ENCODE data around the gene ANAPC16. TPM values are rescaled to one million over a fixed set of nuclear protein-coding genes. Genes with fewer than 3 reads are reported as not detected.
A peak's percentile ranks its signal among the peaks of the same experiment; 100 is the strongest.

ANAPC16 gene
- total and polyA plus RNA-seq, 2 of the 4 experiments (the other 2 are of a cell fraction): 25.2 to 26.3 TPM

DNA sequence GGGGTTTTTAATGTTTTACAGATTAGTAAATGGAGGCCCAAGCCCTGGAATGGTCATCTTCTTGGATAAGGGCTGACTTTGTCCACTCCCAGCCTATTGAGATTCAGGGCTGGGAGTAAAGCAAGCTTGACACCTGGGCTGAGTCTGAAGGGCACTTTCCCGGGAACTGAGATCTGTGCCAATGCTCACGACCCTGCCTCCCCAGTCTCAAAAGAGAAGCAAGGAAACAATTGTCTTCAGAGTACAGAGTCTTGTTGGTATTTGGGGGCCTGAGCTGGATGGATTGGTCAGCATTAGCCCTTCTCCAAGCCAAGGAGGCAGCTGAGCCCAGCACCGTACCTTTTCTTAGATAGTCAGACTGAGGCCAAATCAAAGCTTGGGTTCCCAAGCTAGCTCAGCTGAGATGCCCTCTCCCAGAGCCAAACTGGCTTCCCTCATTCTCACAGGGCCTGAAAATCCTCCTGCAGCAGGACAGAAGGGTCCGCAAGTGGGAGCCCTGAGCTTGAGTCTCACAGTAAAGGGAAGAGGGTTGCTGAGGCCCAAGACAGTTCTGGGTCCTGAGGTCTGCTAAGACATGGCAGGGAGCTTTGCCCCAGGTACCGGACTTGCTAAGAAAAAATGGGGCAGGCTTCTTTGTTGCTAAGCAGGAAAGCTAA is 61.7 kb downstream of the ANAPC16 start:
- no peak overlapping the region for H3K56ac ChIP-seq (ENCODE audit: extremely low read depth, insufficient read depth, low read length)
- peak overlapping the region; percentile 8 for H2AFZ ChIP-seq (replicated peaks; ENCODE audit: low read length, poor library complexity)
- in situ Hi-C loops (cut with MboI; ENCODE audit: low sequenced_read_pairs) (no loop called here), dilution Hi-C loops (cut with HindIII; ENCODE audit: low sequenced_read_pairs, unreplicated experiment) (no loop called here), intact Hi-C loops (cut with micrococcal nuclease) (no loop called here)
- H3K4me2 ChIP-seq (ENCODE audit: low read depth, low read length): no peak overlapping the region
- H4K8ac ChIP-seq (ENCODE audit: low read depth in 2 of 2, low read length in 2 of 2): no peak overlapping the region
- DNase-seq (peak; percentile 29), ATAC-seq (ENCODE audit: low read depth) (no peak)
- H3K4ac ChIP-seq (ENCODE audit: low read depth, low read length): peak overlapping the region; percentile 38
- H3K9me1 ChIP-seq (ENCODE audit: insufficient read depth, low read length): peaks cover 3% of the 10 kb centered on the region; the same call in 1 of the 2 replicates
- peak overlapping the region; percentile 44; the same call in 1 of the 2 replicates for H3K27ac ChIP-seq (ENCODE audit: insufficient read depth, low read length)
- H2AK5ac ChIP-seq (ENCODE audit: low read depth, low read length): peak overlapping the region; percentile 56
- H3K14ac ChIP-seq (replicated peaks; ENCODE audit: low read depth, low read length): no peak overlapping the region
- H3K9ac ChIP-seq (ENCODE audit: low read depth, low read length): no peak overlapping the region
- no peak overlapping the region for H3K18ac ChIP-seq (ENCODE audit: low read depth, low read length)
- no peaks in the 10 kb centered on the region for H3K9me3 ChIP-seq (ENCODE audit: control insufficient read depth, insufficient read depth, low read length)
- no peak overlapping the region for H2AK9ac ChIP-seq (replicated peaks; ENCODE audit: low read depth, low read length, poor library complexity)
- peak overlapping the region; percentile 8; the same call in 1 of the 2 replicates for H4K91ac ChIP-seq (ENCODE audit: insufficient read depth, low read depth, low read length)
- no peak overlapping the region for H2BK120ac ChIP-seq (ENCODE audit: low read depth, low read length)
- peaks cover 24% of the 10 kb centered on the region for H3K36me3 ChIP-seq (ENCODE audit: control insufficient read depth, insufficient read depth, low read length)
- no peak overlapping the region for H2BK20ac ChIP-seq (ENCODE audit: low read depth, low read length)
- H3K23ac ChIP-seq (ENCODE audit: low read depth, low read length): no peak overlapping the region
- TF ChIP-seq FOS (IDR thresholded peaks at IDR 0.05; ENCODE audit: low read depth, low read length) (no peak), CHD1 (IDR thresholded peaks at IDR 0.05; ENCODE audit: low read depth, low read length) (no peak), CEBPB (IDR thresholded peaks at IDR 0.05; ENCODE audit: low read depth, low read length) (no peak), NFE2L2 (IDR thresholded peaks at IDR 0.05; ENCODE audit: low read depth, low read length) (no peak), POLR2A (IDR thresholded peaks at IDR 0.05; ENCODE audit: low read depth, low read length) (no peak), BHLHE40 (IDR thresholded peaks at IDR 0.05; ENCODE audit: low read depth, low read length) (no peak)
- TF ChIP-seq, protein P1, sequence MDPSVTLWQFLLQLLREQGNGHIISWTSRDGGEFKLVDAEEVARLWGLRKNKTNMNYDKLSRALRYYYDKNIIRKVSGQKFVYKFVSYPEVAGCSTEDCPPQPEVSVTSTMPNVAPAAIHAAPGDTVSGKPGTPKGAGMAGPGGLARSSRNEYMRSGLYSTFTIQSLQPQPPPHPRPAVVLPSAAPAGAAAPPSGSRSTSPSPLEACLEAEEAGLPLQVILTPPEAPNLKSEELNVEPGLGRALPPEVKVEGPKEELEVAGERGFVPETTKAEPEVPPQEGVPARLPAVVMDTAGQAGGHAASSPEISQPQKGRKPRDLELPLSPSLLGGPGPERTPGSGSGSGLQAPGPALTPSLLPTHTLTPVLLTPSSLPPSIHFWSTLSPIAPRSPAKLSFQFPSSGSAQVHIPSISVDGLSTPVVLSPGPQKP (IDR thresholded peaks at IDR 0.05; ENCODE audit: borderline replicate concordance, low read depth, low read length): no peak
- 100% methylated on average over 1 of the region's 5 CpGs; no CpG with 5 or more reads in 1 of the 2 experiments for WGBS, 2 experiments (ENCODE audit: extremely low coverage in 2 of 2, insufficient read length in 1 of 2)
- no peak overlapping the region for H3K4me3 ChIP-seq (ENCODE audit: insufficient read depth, low read depth, low read length)
- no peak overlapping the region for H4K5ac ChIP-seq (ENCODE audit: low read depth, low read length)
- H3K4me1 ChIP-seq (ENCODE audit: control insufficient read depth, insufficient read depth, low read length): peaks cover 7% of the 10 kb centered on the region
- H3K27me3 ChIP-seq (ENCODE audit: control insufficient read depth, insufficient read depth, low read length): no peaks in the 10 kb centered on the region
- ChIA-PET CTCF (interaction anchor here (1.0 to 1.1 kb wide), 2 partner anchors 50 to 60 kb away, joined by 3 read pairs; no protein-coding TSS in a partner anchor), POLR2A (ENCODE audit: unreplicated experiment) (interaction anchor here (0.6 to 1.3 kb wide), 2 partner anchors 20 to 85 kb away, joined by 3 to 4 read pairs; no protein-coding TSS in a partner anchor)
- no peak overlapping the region for H2BK15ac ChIP-seq (ENCODE audit: low read depth, low read length)
- peaks cover 38% of the 10 kb centered on the region for H4K20me1 ChIP-seq (ENCODE audit: insufficient read depth, low read length)
- peak overlapping the region; percentile 6 for H2BK5ac ChIP-seq (ENCODE audit: low read depth, low read length, poor library complexity, severe bottlenecking)
- H3K79me1 ChIP-seq (ENCODE audit: low read depth in 1 of 2, low read length in 2 of 2): peaks cover 10 to 27% of the 10 kb centered on the region in 2 experiments; a peak in 3 of 4 replicates
- BruUV-seq (replicated peaks): no TSS peak
